Fibroblast of mammary gland (primary cell): Measurements from ENCODE around the gene AUTS2.
A peak's percentile ranks its signal among the peaks of the same experiment; 100 is the strongest.

ENCODE experiments used
- DNase-seq: peaks from one replicate; pipeline ENCODE4 v3.0.0-alpha.2; 2010; ENCODE audit warnings: low read depth
- H3K4me3 ChIP-seq: 2 replicates; pipeline ENCODE4 v1.5.1; 2011; ENCODE audit warnings: low read depth, mild to moderate bottlenecking, low read length, moderate library complexity; ENCODE audit not compliant: control insufficient read depth
- TF ChIP-seq, protein P1 (sequence below): conservative IDR thresholded peaks from 2 replicates; pipeline ENCODE4 v1.5.1; 2011; ENCODE audit warnings: low read depth, low read length, inconsistent platforms; ENCODE audit not compliant: control insufficient read depth, insufficient read depth

The AUTS2 gene

DNA sequence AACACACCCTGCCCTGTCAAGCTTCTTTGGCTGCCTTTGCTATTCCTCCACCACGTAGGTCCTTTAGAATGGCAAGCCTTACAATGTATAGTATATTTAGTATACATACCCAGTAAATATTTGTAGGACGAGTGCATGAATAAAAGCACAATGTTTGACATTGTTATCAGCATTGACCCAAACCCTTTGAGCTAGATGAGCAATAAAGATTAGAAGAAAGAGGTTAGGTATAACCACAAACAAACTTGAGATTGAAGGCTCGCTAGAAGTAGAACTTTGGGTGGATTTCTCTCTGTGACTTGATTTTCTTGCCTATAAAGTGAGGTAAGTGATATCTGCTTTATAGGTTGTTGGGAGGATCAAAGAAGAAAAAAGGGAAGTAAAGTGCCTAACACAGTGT, 972.7 kb downstream of the AUTS2 start:
- TF ChIP-seq, protein P1, sequence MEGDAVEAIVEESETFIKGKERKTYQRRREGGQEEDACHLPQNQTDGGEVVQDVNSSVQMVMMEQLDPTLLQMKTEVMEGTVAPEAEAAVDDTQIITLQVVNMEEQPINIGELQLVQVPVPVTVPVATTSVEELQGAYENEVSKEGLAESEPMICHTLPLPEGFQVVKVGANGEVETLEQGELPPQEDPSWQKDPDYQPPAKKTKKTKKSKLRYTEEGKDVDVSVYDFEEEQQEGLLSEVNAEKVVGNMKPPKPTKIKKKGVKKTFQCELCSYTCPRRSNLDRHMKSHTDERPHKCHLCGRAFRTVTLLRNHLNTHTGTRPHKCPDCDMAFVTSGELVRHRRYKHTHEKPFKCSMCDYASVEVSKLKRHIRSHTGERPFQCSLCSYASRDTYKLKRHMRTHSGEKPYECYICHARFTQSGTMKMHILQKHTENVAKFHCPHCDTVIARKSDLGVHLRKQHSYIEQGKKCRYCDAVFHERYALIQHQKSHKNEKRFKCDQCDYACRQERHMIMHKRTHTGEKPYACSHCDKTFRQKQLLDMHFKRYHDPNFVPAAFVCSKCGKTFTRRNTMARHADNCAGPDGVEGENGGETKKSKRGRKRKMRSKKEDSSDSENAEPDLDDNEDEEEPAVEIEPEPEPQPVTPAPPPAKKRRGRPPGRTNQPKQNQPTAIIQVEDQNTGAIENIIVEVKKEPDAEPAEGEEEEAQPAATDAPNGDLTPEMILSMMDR: no peak
- no peak overlapping the region for H3K4me3 ChIP-seq
- no peak for DNase-seq

DNA sequence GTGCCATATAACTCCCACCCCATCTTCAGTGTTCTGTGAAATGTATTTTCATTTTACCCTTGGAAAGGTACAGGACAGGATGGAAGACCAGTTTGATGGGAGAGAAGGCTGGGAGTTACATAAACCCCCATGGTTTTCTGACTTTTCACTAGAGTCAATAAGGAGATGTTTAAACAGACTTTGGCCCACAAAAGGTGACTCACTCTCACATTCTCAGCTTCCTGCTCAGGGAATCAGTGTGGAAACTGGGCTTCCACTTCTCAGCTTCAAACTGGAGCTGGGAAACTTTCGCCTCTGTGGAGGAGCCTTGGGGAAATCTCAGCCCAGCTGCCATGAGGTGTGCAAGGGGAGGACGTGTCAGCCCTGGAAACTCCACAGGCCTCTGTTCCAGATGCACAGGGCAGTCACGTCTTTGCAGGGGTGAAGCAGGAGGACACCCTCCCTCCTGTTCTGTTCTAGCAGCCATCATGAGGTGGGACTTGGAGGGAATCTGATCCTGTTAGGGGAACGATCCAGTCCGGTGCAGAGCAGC, 973.2 kb downstream of the AUTS2 start:
- DNase-seq: peak; percentile 63
- TF ChIP-seq, protein P1: no peak
- H3K4me3 ChIP-seq: no peak overlapping the region

DNA sequence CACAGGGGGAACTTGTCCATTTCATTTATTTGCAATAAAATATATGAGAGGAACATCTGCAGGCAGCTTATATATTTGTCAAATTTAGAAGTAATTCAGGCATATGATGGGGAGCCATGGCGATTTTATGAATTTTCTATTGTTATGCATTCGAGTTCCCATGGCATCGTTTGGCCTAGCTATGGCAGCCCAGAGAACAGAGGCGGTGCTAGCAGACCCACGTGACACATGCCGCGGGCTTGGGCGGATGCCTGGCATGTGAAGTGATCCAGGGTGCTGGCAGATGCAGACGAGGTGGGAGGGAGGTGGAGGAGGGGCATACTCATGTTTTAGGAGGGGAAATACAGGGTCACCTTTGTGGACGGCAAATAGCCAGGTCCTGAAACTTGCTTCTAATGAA, 973.7 kb downstream of the AUTS2 start:
- peak; percentile 22 for DNase-seq
- H3K4me3 ChIP-seq: no peak overlapping the region
- TF ChIP-seq, protein P1: no peak

DNA sequence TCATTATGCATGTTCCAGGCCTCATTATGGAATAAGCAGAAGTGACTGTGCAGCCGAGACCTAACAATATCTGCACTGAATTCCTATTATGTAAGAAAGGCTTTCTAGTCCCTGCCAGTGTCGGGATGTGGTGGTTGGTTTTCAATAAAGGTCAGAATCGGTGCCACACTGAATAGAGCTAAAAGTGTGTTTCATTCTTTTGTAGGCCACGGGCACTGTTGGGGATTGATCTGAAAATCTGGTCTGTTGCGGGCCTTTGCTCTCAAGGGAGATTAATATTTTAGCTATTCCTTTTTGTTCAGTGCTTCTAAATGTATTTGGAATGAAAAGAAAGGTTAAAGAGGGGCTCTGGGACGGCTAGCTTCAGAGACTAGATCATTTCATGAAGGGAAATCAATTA, 974.3 kb downstream of the AUTS2 start:
- H3K4me3 ChIP-seq: no peak overlapping the region
- DNase-seq: no peak
- TF ChIP-seq, protein P1: no peak

DNA sequence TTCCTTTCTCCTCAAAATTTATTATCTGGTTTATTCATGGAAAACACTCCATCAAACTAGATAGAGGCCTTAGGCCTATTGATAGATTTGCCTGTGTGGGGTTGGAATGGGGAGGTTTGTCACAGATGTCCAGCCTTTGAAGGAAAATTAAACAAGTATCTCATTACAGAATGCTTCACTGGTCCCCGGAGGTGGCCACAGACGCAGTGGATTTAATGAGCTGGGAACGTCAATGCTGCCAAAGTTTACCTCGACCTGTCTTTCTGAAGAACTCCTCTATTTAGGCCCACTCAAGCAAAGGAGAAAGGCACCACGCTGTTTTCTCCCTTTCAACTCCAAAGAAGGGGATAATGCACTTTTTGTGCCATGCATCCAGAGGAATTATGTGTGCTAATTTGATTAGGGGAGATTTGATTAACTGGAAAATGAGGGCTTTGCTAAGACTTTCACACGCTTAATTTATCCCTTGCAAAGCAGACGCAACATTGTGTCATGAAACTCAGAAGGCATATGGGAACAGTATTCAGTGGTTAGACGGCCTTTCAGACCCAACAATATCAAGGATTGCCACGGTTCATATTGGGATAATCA, 974.9 kb downstream of the AUTS2 start:
- DNase-seq: no peak
- TF ChIP-seq, protein P1: no peak
- no peak overlapping the region for H3K4me3 ChIP-seq

DNA sequence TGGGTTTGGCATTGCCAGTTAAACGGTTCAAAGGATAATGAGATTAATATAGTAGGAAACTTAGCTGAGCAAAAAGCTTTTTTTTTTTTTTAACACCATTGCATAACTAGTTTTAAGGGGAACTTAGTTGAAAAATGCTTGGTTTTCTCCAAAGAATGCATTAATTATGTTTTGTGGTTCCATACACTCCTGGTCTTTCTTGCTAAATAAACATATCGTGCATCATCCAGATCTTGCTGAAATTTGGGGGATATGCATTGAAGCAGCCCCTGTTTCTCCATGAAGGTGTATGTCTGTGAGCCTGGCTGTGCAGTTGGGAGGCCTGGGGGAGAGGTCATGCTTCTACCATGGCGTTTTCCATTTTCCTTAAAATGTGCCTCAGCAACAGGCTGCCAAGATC, 975.4 kb downstream of the AUTS2 start:
- no peak overlapping the region for H3K4me3 ChIP-seq
- TF ChIP-seq, protein P1: no peak
- no peak for DNase-seq
